Activated naive CD4-positive, alpha-beta T cell treated with anti-CD3 and anti-CD28 coated beads, Interleukin-2, amount 10 ng/mL, durations not matched to agents 7 days and 5 days (primary cell): ENCODE data around the gene PRKN.

Source experiments
- CTCF ChIA-PET: fragments of 350-600 bp; sonication (Branson Sonifier 250); formaldehyde crosslinking; loops from one replicate; lab custom pipeline; 2021; ENCODE audit warnings: antibody characterized with exemption; lab: Charles Lee
- DNase-seq: peaks from one replicate; pipeline ENCODE4 v3.0.0-alpha.2; 2020
- H3K27ac Mint-ChIP-seq: one replicate; pipeline ENCODE4 v1.8.0; 2021; ENCODE audit warnings: mild to moderate bottlenecking, moderate library complexity, mixed read lengths
- H3K27me3 Mint-ChIP-seq: one replicate; pipeline ENCODE4 v1.8.0; 2021; ENCODE audit warnings: mild to moderate bottlenecking, mixed read lengths
- H3K36me3 Mint-ChIP-seq: one replicate; pipeline ENCODE4 v1.8.0; 2021; ENCODE audit warnings: mixed read lengths
- H3K4me1 Mint-ChIP-seq: one replicate; pipeline ENCODE4 v1.8.0; 2021; ENCODE audit warnings: mixed read lengths
- H3K4me3 Mint-ChIP-seq: one replicate; pipeline ENCODE4 v1.8.0; 2021; ENCODE audit warnings: mild to moderate bottlenecking, moderate library complexity, mixed read lengths
- H3K9me3 Mint-ChIP-seq: one replicate; pipeline ENCODE4 v1.8.0; 2021; ENCODE audit warnings: mixed read lengths

Gene PRKN

DNA sequence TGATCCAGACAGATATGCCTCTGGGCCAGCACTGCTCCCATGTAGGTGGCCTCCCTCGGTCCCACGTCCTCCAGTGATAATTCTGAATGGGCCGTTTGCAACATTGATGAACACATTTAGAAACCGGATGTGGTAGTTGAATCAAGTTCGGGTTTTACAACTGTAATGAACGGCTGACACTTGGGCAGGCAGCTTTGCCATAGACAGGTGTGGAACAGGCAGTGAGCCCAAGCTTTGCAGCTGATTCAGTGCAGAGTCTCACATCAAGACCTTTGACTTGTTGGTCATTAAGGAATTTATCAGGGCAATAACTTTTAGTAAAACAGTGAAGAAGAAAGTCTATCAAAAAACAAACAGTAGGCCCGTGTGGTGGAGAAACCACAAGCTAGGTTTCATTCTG is 987.1 kb downstream of the PRKN start:
- H3K27ac Mint-ChIP-seq: no peak overlapping the region
- DNase-seq: no peak
- peaks cover 6% of the 10 kb centered on the region for H3K9me3 Mint-ChIP-seq
- H3K36me3 Mint-ChIP-seq: no peaks in the 10 kb centered on the region
- no peaks in the 10 kb centered on the region for H3K27me3 Mint-ChIP-seq
- no peaks in the 10 kb centered on the region for H3K4me1 Mint-ChIP-seq
- CTCF ChIA-PET: no interaction called here
- no peak overlapping the region for H3K4me3 Mint-ChIP-seq

DNA sequence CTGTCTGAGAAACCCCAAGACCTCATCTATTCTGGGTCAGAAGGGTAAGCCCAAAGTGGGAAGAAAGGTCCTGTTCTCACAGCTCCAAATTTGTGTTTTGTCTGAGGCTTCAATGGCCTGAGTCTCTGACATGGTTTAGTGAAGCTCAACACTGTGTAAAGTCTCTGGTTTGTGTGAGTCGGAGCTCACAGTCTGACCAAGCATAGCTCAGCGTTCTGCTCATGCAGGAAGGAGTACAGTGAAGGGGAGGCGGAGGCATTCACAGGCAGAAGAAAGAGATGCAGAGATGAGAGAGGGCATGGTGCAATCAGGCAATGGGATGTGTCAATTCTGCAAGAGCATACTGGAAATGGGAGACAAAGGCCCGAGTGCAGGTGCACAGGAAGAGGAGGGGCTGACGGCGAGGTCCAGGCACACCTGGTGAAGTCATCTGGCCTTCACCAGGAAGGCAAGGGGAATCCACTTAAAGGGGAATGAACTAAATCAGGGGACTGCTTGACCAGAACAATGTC is 990.7 kb downstream of the PRKN start:
- no peaks in the 10 kb centered on the region for H3K4me1 Mint-ChIP-seq
- CTCF ChIA-PET: no interaction called here
- no peak for DNase-seq
- no peaks in the 10 kb centered on the region for H3K36me3 Mint-ChIP-seq
- H3K27ac Mint-ChIP-seq: no peak overlapping the region
- no peak overlapping the region for H3K4me3 Mint-ChIP-seq
- H3K27me3 Mint-ChIP-seq: no peaks in the 10 kb centered on the region
- H3K9me3 Mint-ChIP-seq: peaks cover 9% of the 10 kb centered on the region

DNA sequence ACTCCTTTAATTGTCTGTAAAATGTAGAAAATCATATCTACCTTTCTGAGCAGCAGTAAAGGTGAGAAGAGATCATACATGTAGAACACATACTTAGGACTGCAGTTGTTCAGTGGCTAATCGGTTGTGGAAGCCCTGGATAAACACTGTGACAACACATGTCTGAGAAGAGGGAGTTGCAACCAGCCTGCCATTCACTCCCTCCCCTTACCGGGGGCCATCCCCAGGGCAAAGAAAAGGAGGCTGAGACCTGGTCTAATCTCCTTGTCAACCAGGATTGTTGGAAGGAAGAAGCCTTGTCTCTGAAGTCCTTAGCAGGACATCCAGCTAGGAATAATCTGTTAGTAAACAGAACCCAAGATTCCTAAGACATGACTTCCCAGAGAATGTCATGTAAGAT is 991.2 kb downstream of the PRKN start:
- Mint-ChIP-seq H3K4me3 (no peak overlapping the region), H3K36me3 (no peaks in the 10 kb centered on the region), H3K9me3 (peaks cover 9% of the 10 kb centered on the region), H3K27me3 (no peaks in the 10 kb centered on the region), H3K4me1 (no peaks in the 10 kb centered on the region), H3K27ac (no peak overlapping the region)
- no peak for DNase-seq
- CTCF ChIA-PET: no interaction called here

DNA sequence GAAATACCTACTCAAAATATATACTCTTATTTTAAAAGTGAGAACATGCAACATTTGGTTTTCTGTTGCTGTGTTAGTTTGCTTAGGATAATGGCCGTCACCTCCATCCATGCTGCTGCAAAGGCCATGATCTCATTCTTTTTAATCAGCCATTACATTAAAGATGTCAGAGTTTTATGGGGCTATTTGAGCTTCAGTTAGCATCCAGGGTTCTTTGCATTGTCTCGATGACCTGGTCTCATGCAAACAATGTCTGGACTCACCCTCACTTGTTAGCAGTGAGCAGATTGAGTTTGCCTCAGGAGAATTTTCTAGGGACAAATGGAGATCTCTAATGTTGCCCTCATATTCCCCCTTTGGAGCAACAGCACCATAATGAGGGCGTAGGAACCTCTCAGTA is 995.0 kb downstream of the PRKN start:
- H3K4me1 Mint-ChIP-seq: no peaks in the 10 kb centered on the region
- no peak for DNase-seq
- peaks cover 18% of the 10 kb centered on the region for H3K9me3 Mint-ChIP-seq
- no peak overlapping the region for H3K27ac Mint-ChIP-seq
- no peak overlapping the region for H3K4me3 Mint-ChIP-seq
- CTCF ChIA-PET: no interaction called here
- H3K36me3 Mint-ChIP-seq: no peaks in the 10 kb centered on the region
- no peaks in the 10 kb centered on the region for H3K27me3 Mint-ChIP-seq

DNA sequence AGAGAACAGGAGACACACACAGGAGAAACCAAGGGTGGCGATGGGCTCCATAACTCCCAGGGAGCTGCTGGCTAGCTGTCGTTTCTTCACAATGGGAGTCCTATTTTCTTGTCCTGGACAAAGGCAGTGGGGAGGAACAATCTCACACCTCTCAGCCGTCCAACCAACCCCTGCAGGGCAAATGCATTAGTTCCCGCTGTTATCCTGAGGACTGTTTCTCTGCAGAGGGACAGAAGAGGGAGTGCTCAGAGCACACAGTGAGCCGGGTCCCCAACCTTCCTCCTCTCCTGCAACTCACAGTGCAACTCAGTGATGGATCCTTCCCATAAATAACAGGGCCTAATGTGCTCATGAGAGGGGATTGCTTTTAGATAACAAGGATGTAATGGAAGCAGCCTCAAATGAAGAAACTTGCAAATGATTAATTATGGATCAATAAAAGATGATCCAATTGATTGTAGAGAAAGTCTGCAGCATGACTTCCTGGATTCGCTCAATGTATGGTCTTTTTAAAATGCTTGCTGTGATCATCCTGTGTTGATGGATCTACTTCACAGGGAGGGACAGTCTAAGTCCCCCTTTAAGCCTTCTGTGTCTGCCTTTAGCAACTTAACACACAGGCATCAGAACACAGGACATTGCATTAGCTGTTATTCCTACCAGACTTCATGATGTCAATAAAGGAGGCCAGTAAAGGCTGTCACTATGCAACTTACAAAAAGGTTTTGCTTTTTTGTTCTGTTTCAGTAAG is 1000.3 kb downstream of the PRKN start:
- H3K9me3 Mint-ChIP-seq: peaks cover 9% of the 10 kb centered on the region
- DNase-seq: no peak
- H3K4me1 Mint-ChIP-seq: no peaks in the 10 kb centered on the region
- H3K4me3 Mint-ChIP-seq: no peak overlapping the region
- CTCF ChIA-PET: no interaction called here
- no peaks in the 10 kb centered on the region for H3K36me3 Mint-ChIP-seq
- H3K27ac Mint-ChIP-seq: no peak overlapping the region
- no peaks in the 10 kb centered on the region for H3K27me3 Mint-ChIP-seq

DNA sequence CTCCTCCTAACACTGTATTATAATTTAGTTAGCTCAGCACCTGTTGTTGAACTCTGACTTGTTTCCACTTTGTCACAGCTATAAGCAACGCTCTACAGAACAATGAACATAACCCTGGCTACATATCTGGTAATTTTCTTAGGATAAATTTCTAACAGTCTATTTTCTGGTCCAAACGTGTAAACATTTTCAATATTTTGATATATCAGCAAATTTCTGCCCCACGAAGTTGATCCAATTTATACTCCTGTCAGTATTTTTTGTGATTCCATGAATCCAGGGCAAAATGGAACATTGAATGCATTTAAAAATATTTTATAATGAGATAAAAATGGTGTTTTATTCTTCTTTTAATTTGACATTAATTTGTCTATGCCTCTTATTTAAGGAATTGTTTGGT is 1005.2 kb downstream of the PRKN start:
- no peak overlapping the region for H3K4me3 Mint-ChIP-seq

DNA sequence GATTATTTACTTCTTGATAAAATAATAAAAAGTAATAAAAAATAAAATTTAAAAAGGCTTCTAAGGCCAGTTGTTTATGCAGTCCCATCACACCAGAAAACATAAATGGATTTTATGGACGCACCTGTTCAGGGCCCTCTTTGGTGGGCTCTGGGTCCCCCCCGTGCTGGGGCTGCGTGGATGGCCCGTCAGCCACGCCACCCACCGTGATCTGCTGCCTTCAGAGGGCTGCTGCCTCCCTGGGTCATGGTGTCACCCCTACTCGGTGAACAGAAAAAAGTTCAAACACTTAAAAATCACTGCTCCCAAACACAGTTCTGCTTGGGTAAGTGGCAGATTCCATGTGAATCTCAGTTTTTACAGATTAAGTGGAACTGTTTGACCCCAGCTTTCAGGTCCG is 1006.1 kb downstream of the PRKN start:
- H3K4me3 Mint-ChIP-seq: no peak overlapping the region
- no peaks in the 10 kb centered on the region for H3K4me1 Mint-ChIP-seq
- no peaks in the 10 kb centered on the region for H3K9me3 Mint-ChIP-seq
- no peak for DNase-seq
- CTCF ChIA-PET: no interaction called here
- no peaks in the 10 kb centered on the region for H3K27me3 Mint-ChIP-seq
- no peak overlapping the region for H3K27ac Mint-ChIP-seq
- no peaks in the 10 kb centered on the region for H3K36me3 Mint-ChIP-seq

More for the DNA sequence above, 1005.2 kb downstream of the PRKN start:
- H3K9me3 Mint-ChIP-seq: no peaks in the 10 kb centered on the region
- CTCF ChIA-PET: no interaction called here
- H3K36me3 Mint-ChIP-seq: no peaks in the 10 kb centered on the region
- no peak for DNase-seq
- H3K27ac Mint-ChIP-seq: no peak overlapping the region
- H3K27me3 Mint-ChIP-seq: no peaks in the 10 kb centered on the region
- no peaks in the 10 kb centered on the region for H3K4me1 Mint-ChIP-seq

DNA sequence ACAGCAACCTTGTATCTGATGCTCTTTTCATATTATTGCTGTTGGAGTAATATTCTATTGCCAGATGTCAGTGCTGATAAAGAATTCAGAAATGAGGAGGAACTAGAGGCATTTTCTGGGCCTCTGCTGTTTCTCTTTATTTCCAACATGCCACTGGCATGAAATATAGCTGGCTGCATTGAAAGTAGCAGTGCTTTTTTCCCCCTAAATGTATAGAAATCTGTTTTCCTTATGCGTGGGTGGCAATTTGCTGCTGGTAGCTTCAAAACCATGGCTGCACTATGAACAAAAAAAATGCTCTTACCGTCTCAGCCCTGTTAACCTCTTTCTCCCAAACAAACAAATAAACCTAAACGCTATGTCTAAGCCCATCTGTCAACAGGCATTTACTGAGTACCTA is 1011.4 kb downstream of the PRKN start:
- Mint-ChIP-seq H3K27ac (no peak overlapping the region), H3K4me1 (no peaks in the 10 kb centered on the region), H3K4me3 (no peak overlapping the region), H3K9me3 (no peaks in the 10 kb centered on the region), H3K27me3 (no peaks in the 10 kb centered on the region), H3K36me3 (no peaks in the 10 kb centered on the region)
- no peak for DNase-seq
- CTCF ChIA-PET: no interaction called here

DNA sequence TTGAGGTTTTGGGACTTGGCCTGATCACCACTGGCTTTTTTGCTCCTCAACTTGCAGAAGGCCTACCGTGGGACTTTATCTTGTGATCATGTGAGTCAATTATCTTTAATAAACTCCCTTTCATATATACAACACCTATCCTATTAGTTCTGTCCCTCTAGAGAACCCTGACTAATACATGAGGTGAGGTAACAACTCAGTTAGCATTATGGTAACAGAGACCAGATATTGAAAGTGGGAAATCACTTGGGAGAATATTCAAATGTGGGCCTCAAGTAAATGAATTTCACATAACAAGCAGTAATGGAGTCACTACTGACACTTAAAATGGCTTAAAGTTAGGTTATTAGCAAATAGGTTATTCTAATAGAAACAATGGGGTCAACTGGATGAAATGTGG is 1015.6 kb downstream of the PRKN start:
- CTCF ChIA-PET: no interaction called here
- no peak overlapping the region for H3K27ac Mint-ChIP-seq
- DNase-seq: no peak
- no peaks in the 10 kb centered on the region for H3K27me3 Mint-ChIP-seq
- no peaks in the 10 kb centered on the region for H3K4me1 Mint-ChIP-seq
- H3K4me3 Mint-ChIP-seq: no peak overlapping the region
- H3K9me3 Mint-ChIP-seq: no peaks in the 10 kb centered on the region
- H3K36me3 Mint-ChIP-seq: no peaks in the 10 kb centered on the region

DNA sequence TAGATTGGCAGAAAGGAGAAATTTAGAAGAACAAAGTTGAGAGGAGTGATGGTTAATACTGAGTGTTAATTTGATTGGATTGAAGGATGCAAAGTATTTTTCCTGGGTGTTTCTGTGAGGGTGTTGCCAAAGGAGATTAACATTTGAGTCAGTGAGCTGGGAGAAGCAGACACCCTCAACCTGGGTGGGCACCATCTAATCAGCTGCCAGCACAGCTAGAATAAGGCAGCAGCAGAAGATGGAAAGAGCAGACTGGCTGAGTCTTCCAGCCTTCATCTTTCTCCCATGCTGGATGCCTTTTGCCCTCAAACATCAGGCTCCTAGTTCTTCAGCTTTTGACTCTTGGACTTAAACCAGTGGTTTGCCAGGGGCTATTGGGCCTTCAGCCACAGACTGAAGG is 1016.1 kb downstream of the PRKN start:
- no peaks in the 10 kb centered on the region for H3K4me1 Mint-ChIP-seq
- no peaks in the 10 kb centered on the region for H3K9me3 Mint-ChIP-seq
- DNase-seq: no peak
- no peak overlapping the region for H3K27ac Mint-ChIP-seq
- no peak overlapping the region for H3K4me3 Mint-ChIP-seq
- no peaks in the 10 kb centered on the region for H3K27me3 Mint-ChIP-seq
- no peaks in the 10 kb centered on the region for H3K36me3 Mint-ChIP-seq
- CTCF ChIA-PET: no interaction called here

DNA sequence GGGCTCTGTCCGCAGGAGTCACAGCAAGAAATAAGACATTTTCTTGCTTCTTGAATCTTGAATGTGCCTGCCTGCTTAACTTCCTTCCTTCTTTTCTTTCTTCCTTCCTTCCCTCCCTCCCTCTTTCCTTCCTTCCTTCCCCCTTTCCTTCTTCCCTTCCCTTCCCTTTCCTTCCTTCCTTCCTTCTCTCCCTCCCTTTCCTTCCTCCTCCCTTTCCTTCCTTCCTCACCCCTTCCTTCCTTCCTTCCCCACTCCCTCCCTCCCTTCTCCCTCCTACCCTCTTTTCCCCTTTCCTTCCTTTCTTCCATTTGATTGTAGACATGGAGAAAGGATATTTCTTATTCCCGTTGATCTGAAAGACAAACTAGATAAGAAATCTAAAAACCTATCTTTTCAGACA is 1016.9 kb downstream of the PRKN start:
- Mint-ChIP-seq H3K27ac (no peak overlapping the region), H3K4me1 (no peaks in the 10 kb centered on the region), H3K9me3 (peaks cover 3% of the 10 kb centered on the region), H3K36me3 (no peaks in the 10 kb centered on the region), H3K4me3 (no peak overlapping the region), H3K27me3 (no peaks in the 10 kb centered on the region)
- no peak for DNase-seq
- CTCF ChIA-PET: no interaction called here

DNA sequence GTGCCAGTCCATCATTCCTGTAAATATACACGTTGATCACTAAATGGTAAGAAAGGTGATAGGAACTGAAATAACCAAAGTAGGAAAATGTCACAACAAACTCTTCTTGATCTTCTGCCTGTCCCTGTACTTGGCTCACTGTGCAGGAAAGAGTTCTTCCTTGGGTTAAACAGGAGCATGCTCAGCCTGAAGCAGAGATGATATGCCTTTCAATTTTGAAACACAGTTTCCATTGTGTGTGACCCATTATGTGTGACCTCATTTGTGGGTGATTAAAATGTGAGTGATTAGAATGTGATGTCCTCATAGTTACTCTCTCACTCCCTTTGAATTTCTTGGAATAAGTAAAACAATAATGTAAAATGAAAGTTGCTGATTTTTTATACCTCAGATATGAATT is 1026.5 kb downstream of the PRKN start:
- Mint-ChIP-seq H3K4me3 (no peak overlapping the region), H3K36me3 (no peaks in the 10 kb centered on the region), H3K4me1 (no peaks in the 10 kb centered on the region), H3K27me3 (no peaks in the 10 kb centered on the region), H3K9me3 (peaks cover 5% of the 10 kb centered on the region), H3K27ac (no peak overlapping the region)
- no peak for DNase-seq
- CTCF ChIA-PET: no interaction called here

DNA sequence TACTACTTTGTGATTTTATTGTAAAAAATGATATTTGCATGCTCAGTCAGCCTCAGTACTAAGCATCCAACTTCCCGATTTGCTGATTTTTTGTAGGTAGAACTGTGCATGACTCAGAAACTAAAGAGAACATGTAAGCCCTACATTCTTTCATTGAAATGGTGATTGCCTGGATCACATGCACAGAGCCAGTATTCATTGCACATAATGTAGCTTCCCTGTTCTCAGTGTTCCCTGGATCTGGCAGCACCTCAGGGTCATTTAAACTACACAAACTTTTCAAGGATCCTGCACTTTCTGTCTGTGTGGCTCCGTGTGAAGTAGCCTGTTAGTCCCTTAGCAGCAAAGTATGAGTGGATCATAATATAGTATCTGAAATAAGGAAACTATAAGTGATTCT is 1030.8 kb downstream of the PRKN start:
- H3K4me1 Mint-ChIP-seq: no peaks in the 10 kb centered on the region
- H3K36me3 Mint-ChIP-seq: no peaks in the 10 kb centered on the region
- H3K4me3 Mint-ChIP-seq: no peak overlapping the region
- CTCF ChIA-PET: interaction anchor here (1.2 kb wide), 1 partner anchor 278 kb away, joined by 5 read pairs; no protein-coding TSS in a partner anchor
- no peak for DNase-seq
- no peaks in the 10 kb centered on the region for H3K27me3 Mint-ChIP-seq
- H3K27ac Mint-ChIP-seq: no peak overlapping the region
- H3K9me3 Mint-ChIP-seq: no peaks in the 10 kb centered on the region

DNA sequence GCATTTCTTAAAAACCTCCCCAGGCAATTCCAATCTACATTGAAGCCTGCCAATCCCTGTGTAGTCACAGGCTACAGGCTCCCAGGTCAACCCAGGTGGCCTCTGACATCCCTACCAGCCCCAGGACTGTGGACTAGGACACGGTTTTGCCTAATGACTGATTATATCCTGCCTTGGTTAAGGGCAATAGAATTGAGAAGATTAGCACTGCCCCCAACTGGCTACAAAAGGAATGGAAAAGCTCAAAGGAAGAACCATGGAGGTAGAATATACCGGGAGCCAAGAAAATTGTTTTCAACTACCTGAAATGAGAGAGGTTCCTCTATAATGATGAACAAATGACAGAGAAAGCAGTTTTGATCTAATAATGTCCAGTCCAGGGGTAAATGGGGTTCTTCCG is 1032.6 kb downstream of the PRKN start:
- no peak overlapping the region for H3K4me3 Mint-ChIP-seq
- no peak overlapping the region for H3K27ac Mint-ChIP-seq
- no peaks in the 10 kb centered on the region for H3K9me3 Mint-ChIP-seq
- no peak for DNase-seq
- CTCF ChIA-PET: interaction anchor here (1.0 to 2.1 kb wide), 4 partner anchors 277 to 303 kb away, joined by 3 to 14 read pairs (median 6); no protein-coding TSS in a partner anchor
- no peaks in the 10 kb centered on the region for H3K36me3 Mint-ChIP-seq
- H3K4me1 Mint-ChIP-seq: no peaks in the 10 kb centered on the region
- H3K27me3 Mint-ChIP-seq: no peaks in the 10 kb centered on the region

DNA sequence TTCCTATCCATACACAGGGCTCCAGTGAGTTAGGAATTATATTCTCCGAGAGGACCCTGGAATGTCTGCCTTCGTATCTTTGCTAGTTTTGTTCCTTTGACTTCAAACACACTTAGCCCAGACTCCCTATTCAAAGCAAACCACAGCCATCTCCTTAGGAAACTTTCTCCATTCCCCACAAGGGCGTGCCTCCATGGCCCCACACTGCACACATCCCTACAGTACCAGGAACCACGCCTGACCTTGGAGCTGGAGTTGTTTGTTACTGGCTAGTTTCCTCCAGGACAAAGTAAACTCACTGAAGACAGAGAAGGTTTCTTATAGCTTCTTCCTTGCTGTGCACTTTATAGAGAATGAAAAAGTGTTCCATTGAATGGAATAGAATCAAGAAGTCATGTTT is 1040.9 kb downstream of the PRKN start:
- H3K4me1 Mint-ChIP-seq: no peaks in the 10 kb centered on the region
- H3K9me3 Mint-ChIP-seq: no peaks in the 10 kb centered on the region
- H3K27ac Mint-ChIP-seq: no peak overlapping the region
- no peak for DNase-seq
- no peaks in the 10 kb centered on the region for H3K27me3 Mint-ChIP-seq
- H3K36me3 Mint-ChIP-seq: no peaks in the 10 kb centered on the region
- no peak overlapping the region for H3K4me3 Mint-ChIP-seq
- CTCF ChIA-PET: no interaction called here
